Activated T-cell treated with anti-CD3 and anti-CD28 coated beads for 24 hours (primary cell): ENCODE results near the gene PTRH2.
A peak's percentile ranks its signal among the peaks of the same experiment; 100 is the strongest.
"Not testable (repeated sequence)": the region's sequence is repeated elsewhere in the genome, so short reads cannot be mapped to it uniquely, and the experiment has no call there.

Source experiments
- DNase-seq: peaks from one replicate; pipeline ENCODE4 v3.0.0-alpha.2; 2020; ENCODE audit warnings: low read depth

The PTRH2 gene

GRCh38 chr17:59707149-59707970, at the start of gene PTRH2, which contains the start of gene VMP1:
TSS of gene PTRH2 (minus strand) at chr17:59707430. CDS start at chr17:59697978, 9,452 bp downstream.
TSS of gene VMP1 (plus strand) at chr17:59707654. CDS start at chr17:59731447, 23,793 bp downstream.
- DNase-seq = peak; percentile 92

- DNase-seq = no peak
These were observed 49.1 kb upstream of the PTRH2 start for GRCh38 chr17:59756236-59756818.

DNA sequence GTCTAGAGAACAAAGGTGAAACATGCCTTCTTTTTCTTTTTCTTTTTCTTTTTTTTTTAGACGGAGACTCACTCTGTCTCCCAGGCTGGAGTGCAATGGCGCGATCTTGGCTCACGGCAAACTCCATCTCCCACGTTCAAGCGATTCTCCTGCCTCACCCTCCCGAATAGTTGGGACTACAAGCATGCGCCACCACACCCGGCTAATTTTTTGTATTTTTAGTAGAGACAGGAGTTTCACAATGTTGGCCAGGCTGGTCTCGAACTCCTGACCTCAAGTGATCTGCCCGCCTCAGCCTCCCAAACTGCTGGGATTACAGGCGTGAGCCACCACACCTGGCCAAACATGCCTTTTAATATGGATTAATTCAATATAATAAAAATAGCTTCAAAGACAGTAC, 47.8 kb upstream of the PTRH2 start:
- DNase-seq = not testable (repeated sequence)

GRCh38 chr17:59754552-59754951, 47.3 kb upstream of the PTRH2 start:
- peak; percentile 23 for DNase-seq

DNA sequence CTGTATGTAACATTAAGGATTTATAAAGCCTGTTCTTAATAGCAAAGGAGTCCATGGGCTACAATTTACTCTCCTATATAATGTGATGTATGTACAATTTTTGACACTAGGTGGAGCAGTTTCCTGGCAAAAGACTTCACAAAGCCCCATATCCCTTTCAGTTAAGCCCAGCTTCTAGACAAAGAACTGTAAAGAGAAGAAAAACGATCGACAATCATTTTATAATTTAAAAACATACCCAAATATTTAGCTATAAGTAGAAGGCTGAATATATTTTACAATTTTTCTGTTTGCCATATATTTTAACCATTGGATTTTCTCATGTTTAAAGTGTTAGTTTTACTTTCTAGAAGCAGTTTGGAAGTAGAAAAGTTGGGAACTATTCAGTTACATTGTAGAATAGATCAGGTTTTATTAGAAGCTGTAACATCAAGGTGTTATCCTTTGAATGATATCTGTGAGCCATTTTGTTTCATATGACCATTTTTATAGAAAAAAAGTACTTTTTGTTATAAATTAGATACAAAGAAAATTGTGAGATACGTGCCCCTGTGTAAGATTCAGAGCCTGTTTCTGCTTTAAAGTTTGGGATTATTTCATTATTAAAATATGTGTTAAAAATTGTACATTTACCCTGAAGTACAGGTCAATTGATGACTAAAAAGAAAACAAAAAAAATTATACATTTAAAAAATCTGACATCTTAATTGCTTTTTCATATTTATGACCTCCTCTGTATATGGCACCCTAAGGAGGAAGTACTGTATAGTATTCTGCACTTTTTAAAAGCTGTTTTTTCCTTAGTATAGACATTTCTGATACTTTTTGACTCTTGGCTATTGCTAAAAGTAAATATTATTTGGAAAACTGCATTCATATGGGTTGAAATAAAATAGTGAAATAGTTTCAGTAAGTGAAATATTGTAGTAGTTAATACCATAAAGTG, 46.6 kb upstream of the PTRH2 start:
- no peak for DNase-seq

GRCh38 chr17:59752922-59753321, 45.7 kb upstream of the PTRH2 start:
- DNase-seq = no peak

GRCh38 chr17:59752446-59752845, 45.2 kb upstream of the PTRH2 start:
- DNase-seq = no peak

GRCh38 chr17:59751955-59752413, 44.8 kb upstream of the PTRH2 start:
- no peak for DNase-seq

DNA sequence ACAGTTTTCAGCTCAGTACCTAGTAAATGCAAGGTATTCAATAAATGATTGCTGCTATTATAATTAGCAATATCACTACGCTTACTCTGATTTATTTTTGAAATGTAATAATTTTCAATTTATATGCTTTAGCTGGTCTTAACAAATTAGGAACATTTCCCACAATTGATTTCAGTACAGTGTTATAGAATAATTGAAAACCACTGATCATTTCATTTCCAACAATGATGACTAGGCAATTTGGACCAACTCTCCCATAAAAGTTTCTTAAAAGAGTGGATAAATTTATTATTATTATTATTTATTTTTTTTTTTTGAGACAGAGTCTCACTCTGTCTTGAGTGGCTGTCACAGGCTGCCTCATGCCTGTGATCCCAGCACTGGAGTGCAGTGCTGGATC, 41.4 kb upstream of the PTRH2 start:
- DNase-seq = no peak

DNA sequence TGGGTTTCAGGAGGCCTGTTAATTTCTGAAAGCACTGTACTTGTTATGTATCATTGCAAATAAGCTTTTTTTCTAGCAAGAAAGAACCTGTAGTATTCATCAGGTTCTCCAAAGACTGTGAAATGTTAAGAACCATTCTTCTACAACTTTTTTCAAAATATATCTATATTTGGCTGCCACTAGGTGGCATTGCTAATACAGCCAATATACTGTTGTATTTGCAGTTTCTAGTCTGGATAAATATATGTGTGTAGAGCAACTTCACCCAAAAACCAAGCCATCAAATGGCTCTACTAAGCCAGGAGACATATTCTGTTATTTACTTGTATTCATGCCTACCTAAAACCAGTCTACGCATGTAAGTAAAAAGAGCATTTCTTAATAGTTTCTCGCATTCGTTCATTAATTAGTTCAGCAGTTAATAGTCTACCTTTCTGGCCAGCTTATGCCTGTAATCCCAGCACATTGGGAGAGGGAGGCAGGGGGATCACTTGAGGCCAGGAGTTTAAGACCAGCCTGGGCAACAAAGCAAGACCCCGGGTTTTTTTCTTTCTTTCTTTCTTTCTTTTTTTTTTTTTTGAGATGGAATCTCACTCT, 39.7 kb upstream of the PTRH2 start:
- no peak for DNase-seq

- DNase-seq = no peak
These were observed 37.8 kb upstream of the PTRH2 start for GRCh38 chr17:59745040-59745439.

DNA sequence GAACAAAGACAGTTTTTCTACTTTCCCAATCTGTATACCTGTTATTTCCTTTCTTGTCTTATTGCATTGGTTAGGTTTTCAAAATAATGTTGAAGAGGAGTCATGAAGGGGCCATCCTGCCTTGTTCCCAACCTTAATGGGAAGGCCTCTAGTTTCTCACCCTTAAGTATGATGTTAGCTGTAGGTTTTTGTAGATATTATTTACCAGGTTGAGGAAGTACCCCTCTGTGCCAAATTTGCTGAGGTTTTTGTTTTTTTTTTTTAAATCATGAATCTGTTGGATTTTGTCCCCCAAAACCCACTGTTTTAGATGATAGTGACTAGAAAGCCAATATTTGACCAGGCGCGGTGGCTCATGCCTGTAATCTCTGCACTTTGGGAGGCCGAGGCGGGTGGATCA, 36.6 kb upstream of the PTRH2 start:
- DNase-seq = no peak

DNA sequence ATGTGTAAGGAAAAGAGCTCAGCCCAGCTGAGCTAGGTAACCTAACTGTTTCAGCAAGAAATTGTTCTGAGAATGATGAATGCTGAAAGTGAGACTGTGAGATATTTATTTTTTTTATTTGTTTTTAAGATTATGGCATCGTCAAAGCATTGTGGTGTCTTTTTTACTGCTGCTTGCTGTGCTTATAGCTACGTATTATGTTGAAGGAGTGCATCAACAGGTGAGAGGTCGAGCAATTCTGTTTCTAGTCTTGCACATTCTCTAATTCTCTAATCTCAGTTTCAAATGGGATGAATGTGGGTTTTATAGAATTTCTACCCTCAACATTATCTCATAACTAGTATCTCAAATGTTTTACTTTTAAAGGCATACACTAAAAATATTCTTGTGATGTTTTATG, 30.1 kb upstream of the PTRH2 start:
- DNase-seq = no peak

- no peak for DNase-seq
These were observed 27.0 kb upstream of the PTRH2 start for GRCh38 chr17:59734226-59734625.

DNA sequence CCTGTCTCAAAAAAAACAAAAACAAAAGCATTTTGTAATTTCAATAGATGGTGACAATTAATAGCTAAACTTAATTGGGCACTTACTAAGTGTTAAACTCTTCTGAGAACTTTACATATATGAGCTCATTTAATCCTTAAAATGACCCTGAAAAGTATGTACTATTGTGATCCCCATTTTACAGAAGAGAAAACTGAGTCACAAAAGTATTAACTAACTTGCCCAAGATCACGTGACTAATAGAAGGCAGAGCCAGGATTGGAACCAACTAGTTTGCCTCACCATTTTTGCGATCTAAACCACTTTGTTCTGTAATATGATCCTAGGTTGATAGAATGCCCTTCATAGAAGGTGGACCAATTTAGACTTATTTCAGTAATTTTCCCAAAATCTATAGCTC, 26.5 kb upstream of the PTRH2 start:
- DNase-seq = no peak

DNA sequence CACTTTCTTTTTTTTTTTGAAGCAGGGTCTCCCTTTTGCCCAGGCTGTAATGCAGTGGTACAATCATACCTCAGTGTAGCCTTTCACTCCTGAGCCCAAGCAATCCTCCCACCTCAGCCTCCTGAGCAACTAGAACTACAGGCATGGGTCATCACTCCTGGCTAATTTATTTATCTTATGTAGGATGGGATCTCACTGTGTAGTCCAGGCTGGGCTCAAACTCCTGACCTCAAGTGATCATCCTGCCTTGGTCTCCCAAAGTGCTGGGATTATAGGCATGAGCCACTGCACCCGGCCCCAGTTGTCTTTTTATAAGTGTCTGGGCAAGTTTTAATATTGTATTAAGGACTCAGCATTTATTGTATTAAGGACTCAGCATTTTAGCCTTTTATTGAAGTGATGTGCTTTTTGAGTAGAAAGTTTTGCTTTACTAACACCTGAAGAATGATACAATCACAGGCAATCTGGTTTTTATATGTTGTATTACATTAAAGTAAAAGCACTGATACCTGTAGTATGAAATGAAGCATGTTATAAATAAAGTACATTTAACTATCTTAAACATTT, 23.1 kb upstream of the PTRH2 start:
- no peak for DNase-seq

- DNase-seq = no peak
These were observed 20.7 kb upstream of the PTRH2 start for GRCh38 chr17:59727817-59728533.

DNA sequence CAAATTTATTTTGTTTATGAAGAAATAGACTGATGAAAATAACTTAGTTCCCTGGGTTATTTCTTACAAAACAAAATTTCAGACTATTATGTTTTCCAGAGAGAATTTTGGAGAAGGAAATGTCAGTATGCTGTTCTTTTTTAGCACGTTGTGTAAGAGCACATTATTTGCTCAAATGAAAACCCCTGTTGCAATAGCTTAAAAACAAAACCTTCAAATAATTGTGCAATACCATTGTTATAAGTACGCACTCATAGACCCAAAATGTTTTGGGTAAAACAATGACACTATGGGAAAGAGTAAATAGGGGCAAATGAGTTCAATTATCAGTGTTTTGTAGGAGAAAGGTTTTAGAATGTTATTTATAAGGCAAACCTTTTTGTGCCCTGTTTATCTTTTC, 18.5 kb upstream of the PTRH2 start:
- no peak for DNase-seq

- no peak for DNase-seq
These were observed 16.4 kb upstream of the PTRH2 start for GRCh38 chr17:59723607-59724006.

- DNase-seq = no peak
These were observed 15.8 kb upstream of the PTRH2 start for GRCh38 chr17:59723041-59723440.

DNA sequence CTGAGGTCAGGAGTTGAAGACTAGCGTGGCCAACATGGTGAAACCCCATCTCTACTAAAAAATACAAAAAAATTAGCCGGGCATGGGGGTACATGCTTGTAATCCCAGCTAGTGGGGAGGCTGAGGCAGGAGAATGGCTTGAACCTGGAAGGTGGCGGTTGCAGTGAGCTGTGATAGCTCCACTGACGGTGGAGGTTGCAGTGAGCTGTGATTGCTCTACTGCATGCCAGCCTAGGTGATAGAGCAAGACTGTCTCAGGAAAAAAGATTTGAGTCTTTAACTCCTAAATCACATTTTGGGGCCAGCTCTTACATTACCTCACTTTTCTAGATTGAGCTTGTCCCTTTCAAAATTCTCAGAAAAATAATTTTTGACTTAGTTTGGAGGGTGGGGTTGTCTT, 15.4 kb upstream of the PTRH2 start:
- no peak for DNase-seq
